Kidney epithelial cell (primary cell): Measurements from ENCODE around the gene SHQ1. TPM values are rescaled to one million over a fixed set of nuclear protein-coding genes. Genes with fewer than 3 reads are reported as not detected.

Experiments used
- DNase-seq: peaks from one replicate; pipeline ENCODE4 v3.0.0-alpha.2; 2010; ENCODE audit warnings: low read depth
- H3K27me3 ChIP-seq: 2 replicates; pipeline ENCODE4 v1.6.0; 2011; ENCODE audit warnings: low read length; ENCODE audit not compliant: control insufficient read depth, insufficient read depth
- H3K36me3 ChIP-seq: 2 replicates; pipeline ENCODE4 v1.5.1; 2011; ENCODE audit warnings: low read length; ENCODE audit not compliant: control insufficient read depth, insufficient read depth
- H3K4me3 ChIP-seq: 2 replicates; pipeline ENCODE4 v1.5.1; 2011; ENCODE audit warnings: low read depth, mild to moderate bottlenecking, control low read depth, low read length
- total RNA-seq: library from RNA; depleted of rRNA; stranded (reverse); fragments of >200 nt; gene quantifications from 2 replicates; pipeline ENCODE4 v1.2.3, GENCODE V29; 2015
- TF ChIP-seq, protein P1 (sequence below): IDR thresholded peaks from 2 replicates; pipeline ENCODE4 v1.5.1; 2011; ENCODE audit warnings: mild to moderate bottlenecking, moderate library complexity, low read length, control low read depth, inconsistent platforms; ENCODE audit not compliant: insufficient read depth, poor library complexity, severe bottlenecking

SHQ1 gene
- total RNA-seq, 1 donor from 2014 or later = 18.6 TPM

DNA sequence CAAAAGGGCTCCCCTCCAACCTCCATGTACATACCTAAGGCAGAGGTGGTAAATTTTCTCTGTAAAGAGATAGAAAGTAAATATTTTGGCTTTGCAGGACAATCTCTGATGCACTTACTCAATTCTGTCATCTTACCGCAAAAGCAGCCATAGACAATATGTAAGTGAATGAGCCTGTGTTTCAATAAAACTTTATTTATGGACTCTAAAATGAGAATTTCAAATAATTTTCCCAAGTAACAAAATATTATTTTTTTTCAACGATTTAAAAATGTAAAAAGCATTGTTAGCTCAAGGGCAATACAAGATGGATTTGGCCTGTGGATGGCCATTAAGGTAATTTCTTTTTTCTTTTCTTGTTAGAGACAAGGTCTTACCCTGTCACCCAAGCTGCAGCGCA, 44.7 kb downstream of the SHQ1 start:
- DNase-seq = no peak
- Histone ChIP-seq H3K36me3 (no peaks in the 10 kb centered on the region), H3K27me3 (no peaks in the 10 kb centered on the region), H3K4me3 (no peak overlapping the region)
- TF ChIP-seq, protein P1, sequence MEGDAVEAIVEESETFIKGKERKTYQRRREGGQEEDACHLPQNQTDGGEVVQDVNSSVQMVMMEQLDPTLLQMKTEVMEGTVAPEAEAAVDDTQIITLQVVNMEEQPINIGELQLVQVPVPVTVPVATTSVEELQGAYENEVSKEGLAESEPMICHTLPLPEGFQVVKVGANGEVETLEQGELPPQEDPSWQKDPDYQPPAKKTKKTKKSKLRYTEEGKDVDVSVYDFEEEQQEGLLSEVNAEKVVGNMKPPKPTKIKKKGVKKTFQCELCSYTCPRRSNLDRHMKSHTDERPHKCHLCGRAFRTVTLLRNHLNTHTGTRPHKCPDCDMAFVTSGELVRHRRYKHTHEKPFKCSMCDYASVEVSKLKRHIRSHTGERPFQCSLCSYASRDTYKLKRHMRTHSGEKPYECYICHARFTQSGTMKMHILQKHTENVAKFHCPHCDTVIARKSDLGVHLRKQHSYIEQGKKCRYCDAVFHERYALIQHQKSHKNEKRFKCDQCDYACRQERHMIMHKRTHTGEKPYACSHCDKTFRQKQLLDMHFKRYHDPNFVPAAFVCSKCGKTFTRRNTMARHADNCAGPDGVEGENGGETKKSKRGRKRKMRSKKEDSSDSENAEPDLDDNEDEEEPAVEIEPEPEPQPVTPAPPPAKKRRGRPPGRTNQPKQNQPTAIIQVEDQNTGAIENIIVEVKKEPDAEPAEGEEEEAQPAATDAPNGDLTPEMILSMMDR = no peak

DNA sequence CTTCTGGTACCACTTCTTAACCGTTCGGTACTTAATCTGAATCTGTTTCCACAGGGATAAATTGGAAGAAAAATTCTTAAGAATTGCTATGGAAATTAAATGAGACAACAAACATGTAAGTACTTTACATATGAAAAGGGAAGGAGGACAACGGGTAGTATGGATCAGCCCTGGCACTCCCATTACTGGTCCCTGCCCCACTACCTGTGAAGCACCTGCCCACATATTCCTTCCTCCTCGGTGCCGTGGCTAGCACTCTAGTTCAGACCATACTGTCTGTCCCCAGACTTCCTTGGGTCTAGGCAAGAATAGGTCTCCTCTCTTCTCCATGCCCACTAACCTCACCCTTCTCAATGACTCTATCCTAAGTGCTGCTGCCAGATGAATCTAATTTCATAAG, 46.2 kb downstream of the SHQ1 start:
- TF ChIP-seq, protein P1 = no peak
- DNase-seq = no peak
- no peak overlapping the region for H3K4me3 ChIP-seq
- no peaks in the 10 kb centered on the region for H3K27me3 ChIP-seq
- no peaks in the 10 kb centered on the region for H3K36me3 ChIP-seq

DNA sequence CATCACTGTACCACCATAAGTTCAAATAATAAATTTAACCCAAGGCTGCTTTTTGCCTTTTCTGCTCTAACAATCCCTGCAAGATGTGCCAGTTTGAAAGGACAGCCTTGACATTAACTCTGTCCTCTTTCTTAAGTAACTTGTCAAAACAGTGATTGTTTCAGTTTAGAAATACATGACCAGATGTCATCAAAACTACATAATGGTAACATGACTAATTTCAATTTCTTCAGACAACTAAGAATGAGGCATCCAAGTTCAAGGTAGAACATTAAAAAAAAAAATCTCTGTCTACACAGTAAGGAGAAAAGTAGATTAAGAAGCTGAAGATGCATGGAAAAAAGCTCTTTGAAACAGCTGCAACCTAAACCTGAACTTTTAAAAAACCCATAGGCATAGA, 47.4 kb downstream of the SHQ1 start:
- Histone ChIP-seq H3K36me3 (no peaks in the 10 kb centered on the region), H3K4me3 (no peak overlapping the region), H3K27me3 (no peaks in the 10 kb centered on the region)
- no peak for DNase-seq
- TF ChIP-seq, protein P1 = no peak

DNA sequence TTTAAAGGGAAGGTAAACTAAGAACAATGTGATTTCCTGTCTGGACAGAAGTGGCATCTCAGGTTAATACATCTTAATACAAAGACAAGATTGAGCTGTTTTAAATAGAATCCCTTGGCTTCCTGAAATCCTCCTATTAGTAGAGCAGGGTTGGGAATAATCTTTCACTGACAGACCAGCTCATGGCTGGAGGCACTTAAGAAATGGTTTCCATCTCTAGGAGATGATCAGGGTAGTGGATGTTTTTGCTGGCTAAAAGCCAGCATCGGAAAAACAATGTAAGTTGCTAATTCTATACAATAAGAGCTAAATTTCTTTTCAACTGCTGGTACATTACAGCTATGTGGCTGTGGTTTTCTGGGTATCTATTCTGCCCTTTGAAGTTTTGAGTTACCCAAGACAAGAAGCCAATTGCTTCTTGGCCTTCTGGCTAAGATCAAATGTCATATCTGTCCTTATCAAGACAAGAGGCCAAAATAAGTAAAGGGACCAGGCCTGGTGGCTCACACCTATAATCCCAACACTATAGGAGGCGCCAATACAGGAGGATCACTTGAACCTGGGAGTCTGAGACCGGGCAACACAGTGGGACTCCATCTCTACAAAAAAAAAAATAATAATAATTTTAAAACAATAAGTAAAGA, 49.6 kb downstream of the SHQ1 start:
- H3K4me3 ChIP-seq = no peak overlapping the region
- H3K36me3 ChIP-seq = no peaks in the 10 kb centered on the region
- DNase-seq = no peak
- TF ChIP-seq, protein P1 = no peak
- H3K27me3 ChIP-seq = no peaks in the 10 kb centered on the region

DNA sequence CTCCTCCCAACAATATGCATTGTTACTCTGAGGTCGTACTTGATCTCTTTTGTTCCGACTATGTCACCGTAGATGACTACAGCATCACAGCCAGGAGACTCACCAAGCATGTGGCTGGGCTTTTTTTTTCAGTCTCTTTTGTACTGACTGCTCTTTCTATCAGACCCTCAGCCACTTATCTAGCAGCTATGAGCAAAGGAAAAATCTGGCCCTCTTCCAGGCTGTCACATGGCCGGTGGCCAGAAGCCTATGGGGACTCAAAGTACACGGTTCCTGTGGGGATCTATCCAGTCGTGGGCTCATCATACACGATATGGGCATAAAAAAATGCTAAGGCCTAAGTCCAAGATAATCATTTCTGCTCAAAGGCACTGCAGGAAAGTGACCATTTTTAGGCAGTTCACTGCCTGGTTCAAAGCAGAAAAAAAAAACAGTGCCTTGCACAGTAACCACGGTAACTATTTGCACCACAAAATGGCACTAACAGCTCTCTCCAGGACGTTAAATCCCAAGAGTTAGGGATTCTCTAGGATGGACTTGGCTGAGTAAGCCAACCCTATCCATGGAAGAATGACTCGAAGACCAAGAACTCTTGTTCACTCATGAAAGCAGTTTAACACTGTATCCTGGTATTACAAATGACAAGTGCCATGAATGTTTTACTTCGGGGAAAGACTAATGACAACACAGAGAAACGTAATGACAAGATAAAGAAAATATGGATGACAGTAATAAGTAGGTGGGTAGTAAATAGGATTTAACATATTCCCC, 50.3 kb downstream of the SHQ1 start:
- no peak overlapping the region for H3K4me3 ChIP-seq
- TF ChIP-seq, protein P1 = no peak
- no peaks in the 10 kb centered on the region for H3K36me3 ChIP-seq
- DNase-seq = no peak
- no peaks in the 10 kb centered on the region for H3K27me3 ChIP-seq
